HTR-8/SVneo (cell line): ENCODE data around the gene PPP1R9A.

ENCODE experiments used
- DNase-seq: peaks from one replicate; pipeline ENCODE4 v3.0.0; 2011; ENCODE audit warnings: low spot score, mixed read lengths; ENCODE audit not compliant: insufficient read length
- FAIRE-seq: peaks from 2 replicates; lab custom pipeline; 2011; peaks lifted over from hg19 to GRCh38; lab: Jason Lieb, UNC

PPP1R9A gene

GRCh38 chr7:95088536-95089215 is 181.3 kb downstream of the PPP1R9A start:
- no peak for FAIRE-seq

DNA sequence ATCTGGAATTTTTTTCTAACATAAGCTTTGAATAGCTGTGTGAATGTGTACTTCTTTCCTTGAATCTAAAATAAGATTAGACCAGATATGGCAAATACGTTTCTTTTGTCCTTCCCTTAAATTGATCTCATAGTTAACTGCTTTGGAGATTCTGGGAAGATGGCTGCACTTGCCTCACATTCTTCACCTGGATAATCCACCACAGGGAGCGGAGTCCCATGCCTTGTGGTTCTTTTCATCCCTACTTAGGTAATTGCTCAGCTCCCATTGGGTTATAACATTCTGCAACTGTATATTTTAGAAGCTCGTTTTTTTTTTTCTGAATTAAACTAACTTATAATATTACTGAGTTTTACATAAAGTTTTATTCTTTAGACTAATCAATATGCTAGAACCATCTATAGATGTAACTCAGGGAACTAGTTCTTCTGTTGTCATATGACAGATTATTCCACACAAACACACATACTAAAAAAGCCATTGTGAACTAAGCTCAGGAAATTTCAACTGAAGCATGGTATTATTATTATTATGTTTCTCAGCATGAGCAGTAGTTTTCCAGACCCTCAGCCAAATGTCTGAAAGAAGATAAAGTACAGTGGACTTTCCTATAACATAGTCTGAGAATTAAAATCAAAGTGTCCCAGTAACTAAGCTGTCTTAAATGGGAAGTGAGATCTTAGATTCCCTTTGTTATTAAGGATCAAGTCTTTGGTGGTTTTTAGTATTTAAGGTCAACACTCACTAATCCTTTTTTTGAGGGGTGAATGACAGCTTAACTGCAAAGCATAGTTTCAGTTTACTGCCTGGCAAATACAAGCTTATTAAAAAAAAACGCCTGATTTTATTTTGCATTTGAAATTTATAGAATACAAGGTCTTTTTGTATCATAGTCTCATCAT is 182.3 kb downstream of the PPP1R9A start:
- DNase-seq (no peak), FAIRE-seq (no peak)

More at GRCh38 chr7:95088536-95089215, 181.3 kb downstream of the PPP1R9A start:
- DNase-seq: no peak

DNA sequence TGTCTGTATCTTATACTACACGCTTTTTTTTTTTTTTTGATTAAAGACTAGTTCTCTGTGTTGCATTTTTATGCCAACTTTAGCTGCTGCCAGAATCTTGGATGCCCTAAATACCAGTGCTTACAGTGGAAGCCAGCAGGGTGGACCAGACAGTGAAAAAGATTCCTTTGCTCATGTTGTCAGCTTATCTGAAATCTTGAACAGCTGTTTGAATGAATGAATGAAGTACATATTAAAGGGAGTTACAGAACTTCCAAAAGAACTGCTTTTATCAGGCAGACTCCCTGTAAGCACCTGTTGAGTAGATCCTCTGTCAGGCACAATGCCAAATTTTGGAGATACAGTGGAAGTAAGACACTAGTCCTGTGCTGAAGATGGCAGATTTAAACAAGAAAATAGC is 184.9 kb downstream of the PPP1R9A start:
- FAIRE-seq: no peak
- DNase-seq: no peak

DNA sequence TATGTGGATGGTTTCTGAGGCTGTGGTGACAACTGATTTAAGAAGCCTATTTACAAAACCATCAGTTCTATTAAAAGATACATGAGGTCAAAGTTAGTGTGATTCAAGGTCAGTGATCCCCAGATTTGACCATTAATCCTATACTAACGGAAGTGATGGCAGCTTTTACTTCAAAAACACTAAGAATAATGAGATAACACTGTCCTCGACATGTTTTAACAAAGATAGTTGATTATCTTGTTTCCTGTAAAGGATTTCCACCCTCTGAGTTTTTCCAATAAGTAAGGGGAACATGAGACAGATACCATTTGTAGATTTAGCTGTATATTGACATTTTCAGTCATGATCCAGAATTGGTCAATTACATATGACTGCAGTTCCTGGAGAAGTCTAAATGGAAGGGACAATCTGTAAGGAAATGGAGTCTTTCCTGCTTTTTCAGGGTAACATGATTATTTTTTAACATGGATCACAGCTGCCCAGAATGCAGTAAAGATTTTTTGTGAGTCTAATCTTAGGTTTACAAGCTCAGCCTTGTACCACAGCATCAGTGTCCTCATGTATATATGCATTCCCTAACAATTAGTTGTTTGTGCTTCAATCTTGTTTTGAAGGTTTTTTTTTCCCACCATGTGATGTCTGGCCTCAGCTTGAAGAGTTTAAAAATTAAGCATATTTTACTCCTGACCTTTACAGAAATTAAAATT is 188.0 kb downstream of the PPP1R9A start:
- no peak for DNase-seq
- FAIRE-seq: no peak

- DNase-seq (no peak), FAIRE-seq (no peak)
Measured at GRCh38 chr7:95095966-95096540, 188.7 kb downstream of the PPP1R9A start.

- no peak for DNase-seq
Measured at GRCh38 chr7:95097291-95097690, 189.9 kb downstream of the PPP1R9A start.

GRCh38 chr7:95097851-95098250 is 190.5 kb downstream of the PPP1R9A start:
- DNase-seq: no peak
- no peak for FAIRE-seq

More at GRCh38 chr7:95097291-95097690, 189.9 kb downstream of the PPP1R9A start:
- no peak for FAIRE-seq

GRCh38 chr7:95099106-95099505 is 191.7 kb downstream of the PPP1R9A start:
- no peak for FAIRE-seq
- no peak for DNase-seq

DNA sequence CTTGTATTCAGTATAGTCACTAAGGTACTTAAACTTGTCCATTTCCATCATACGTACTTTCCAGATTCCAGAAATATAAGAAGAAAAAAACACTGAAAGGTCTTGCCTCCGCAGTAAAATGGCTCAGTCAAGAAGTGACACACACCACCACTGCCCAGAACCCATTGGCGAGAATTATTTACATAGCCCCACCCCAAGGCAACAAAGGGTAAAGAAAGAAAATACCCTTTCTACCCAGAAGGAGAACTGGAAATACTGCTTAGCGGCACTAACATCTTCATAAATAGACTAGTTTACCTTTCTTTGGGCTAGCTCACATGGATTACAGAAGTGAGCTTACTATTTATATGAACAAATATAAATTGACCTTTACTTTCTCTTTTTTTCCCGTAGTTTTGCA is 194.0 kb downstream of the PPP1R9A start:
- DNase-seq (no peak), FAIRE-seq (no peak)

- FAIRE-seq (no peak), DNase-seq (no peak)
Measured at GRCh38 chr7:95102662-95103061, 195.3 kb downstream of the PPP1R9A start.

- DNase-seq (no peak), FAIRE-seq (no peak)
Measured at GRCh38 chr7:95104739-95105138, 197.3 kb downstream of the PPP1R9A start.

DNA sequence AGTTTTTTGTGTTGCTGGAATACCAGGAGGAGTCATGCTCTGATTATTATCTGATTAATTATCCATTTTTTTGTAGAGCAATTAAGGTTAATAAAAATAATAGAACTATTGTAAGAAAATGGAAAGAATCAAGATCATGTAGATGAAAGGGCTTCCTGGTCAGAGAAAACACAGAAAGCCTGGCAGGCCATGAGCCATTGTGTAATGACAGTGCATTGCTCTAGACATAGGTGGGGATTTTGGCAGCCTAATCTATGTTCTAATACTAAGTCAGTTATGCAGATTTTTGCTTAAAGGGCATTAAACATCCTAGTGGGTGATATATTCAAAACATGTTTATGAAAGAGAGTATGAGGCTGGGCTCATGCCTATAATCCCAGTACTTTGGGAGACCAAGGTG is 198.2 kb downstream of the PPP1R9A start:
- FAIRE-seq (no peak), DNase-seq (no peak)

DNA sequence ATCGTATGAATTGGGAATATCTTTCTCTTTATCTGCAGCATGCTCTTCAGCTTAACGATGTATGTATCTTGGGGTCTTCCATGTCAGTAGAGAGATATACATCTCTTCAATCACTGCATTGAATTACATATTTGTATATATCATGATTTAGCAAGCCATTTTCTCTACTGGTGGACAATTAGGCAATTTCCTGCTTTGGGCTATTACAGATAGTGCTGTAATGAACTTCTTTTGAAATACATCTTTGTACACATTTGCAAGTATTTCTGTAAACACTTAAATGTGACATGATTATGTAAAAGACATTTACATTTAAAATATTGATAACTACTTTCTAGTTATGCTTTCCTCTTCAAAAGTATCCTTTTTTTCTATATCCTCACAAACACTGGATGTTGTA is 199.0 kb downstream of the PPP1R9A start:
- DNase-seq: no peak
- FAIRE-seq: no peak

- DNase-seq: no peak
- no peak for FAIRE-seq
Measured at GRCh38 chr7:95110707-95111106, 203.3 kb downstream of the PPP1R9A start.

DNA sequence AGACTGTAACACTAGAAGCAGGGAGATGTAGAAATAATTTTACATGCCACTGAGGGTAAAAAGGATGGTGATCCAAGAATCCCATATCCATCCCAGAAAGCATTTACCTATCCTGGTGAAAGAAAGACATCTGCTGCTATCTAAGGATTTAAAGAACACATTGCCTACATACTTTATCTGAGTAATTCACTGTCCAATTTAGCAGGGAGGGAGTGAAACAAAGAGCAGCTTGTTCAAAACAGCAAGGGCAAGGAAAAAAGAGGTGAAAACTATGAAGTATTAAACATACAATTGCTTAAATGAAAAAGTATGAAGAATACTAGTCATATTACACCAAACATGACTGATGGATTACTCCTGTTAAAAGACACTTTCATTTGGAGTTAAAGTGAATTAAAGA is 206.2 kb downstream of the PPP1R9A start:
- FAIRE-seq: no peak
- no peak for DNase-seq

DNA sequence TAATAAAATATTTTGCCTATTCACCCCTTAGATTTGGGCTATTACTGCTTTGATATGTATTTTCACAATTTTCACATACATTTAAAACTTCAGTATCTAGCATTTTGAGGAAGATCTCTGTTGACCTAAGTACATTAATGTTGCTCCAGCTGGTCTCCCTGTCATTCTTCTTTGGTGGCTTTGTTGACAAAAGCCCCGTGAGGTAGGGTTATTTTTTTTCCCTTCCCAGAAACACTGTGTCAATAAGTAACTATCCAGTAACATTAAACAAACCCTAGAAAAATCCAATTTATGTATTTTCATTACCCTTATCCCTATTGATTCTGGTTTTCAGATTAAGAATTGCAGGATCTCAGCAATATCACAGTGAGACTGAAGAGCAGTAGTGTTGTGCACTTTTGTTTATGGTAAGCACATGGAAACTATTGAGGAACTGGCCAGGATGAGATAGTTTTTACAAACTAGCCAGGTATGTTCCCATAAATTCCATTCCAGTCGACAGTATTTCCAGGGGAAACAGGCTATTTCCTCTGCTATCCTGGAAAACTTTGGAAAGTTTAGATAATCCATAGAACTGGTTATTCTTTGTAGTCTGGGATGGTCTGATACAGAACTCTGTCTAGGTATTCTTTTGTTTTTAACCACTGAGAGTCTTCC is 218.8 kb downstream of the PPP1R9A start:
- DNase-seq (no peak), FAIRE-seq (no peak)

DNA sequence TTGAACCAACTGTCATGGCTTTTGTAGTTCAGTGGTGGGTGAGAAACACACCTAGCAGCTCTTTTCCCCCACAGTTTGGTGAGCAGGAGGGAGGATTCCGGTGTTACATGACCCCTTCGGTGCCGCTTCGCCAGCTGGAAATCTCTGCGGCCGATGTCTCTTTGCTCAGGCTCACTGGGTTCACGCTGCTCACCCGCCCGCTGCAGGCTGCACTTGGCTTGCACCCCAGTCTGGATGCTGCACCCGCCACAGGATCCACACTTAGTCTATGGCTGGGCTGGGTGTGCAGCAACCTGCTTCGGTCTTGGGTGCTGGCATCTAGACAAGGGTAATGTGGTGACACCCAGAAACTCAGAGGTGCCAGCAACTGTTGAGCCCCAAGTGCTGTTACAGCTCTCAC is 225.1 kb downstream of the PPP1R9A start:
- FAIRE-seq: no peak

DNA sequence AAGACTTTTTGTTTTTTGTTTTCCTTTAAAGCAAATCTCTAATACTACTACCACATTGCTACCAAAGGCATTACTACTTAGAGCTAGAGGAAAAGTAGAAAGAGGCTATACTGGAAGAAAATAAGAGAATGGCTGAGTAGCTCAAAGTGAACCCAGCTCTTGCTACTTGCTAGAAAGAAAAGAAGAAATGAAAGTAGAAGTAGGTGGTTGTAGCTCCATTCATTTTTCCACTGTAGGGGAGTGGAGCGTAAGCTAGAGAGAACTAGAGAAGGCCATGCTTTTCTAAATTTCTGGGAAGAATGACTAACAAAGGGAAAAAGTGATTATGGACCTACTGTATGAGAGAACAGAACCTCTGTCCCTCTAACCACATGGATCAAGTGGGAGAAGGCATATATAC is 232.5 kb downstream of the PPP1R9A start:
- no peak for DNase-seq
- no peak for FAIRE-seq

More for the DNA sequence above, 225.1 kb downstream of the PPP1R9A start:
- no peak for DNase-seq

GRCh38 chr7:95141755-95142154 is 234.4 kb downstream of the PPP1R9A start:
- no peak for FAIRE-seq
- no peak for DNase-seq

DNA sequence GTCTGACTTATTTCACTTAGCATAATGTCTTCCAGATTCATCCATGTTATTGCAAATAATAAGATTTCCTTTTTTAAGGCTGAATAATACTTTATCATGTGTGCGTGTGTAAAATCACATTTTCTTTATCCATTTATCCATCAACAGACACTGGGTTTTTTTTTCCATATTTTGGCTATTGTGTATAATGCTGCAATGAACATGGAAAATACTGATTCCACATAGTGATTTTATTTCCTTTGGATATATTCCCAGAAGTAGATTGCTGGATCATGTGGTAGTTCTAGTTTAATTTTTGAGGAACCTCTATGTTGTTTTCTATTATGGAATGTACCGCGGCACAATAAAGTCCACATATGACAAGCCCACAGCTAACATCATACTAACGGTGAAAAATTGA is 236.9 kb downstream of the PPP1R9A start:
- DNase-seq (no peak), FAIRE-seq (no peak)
